ENCODE data around the gene SMOC1.

GRCh38 chr14:69941768-69942742, 62.8 kb downstream of the SMOC1 start:
- TF ChIP-seq CTCF (IDR thresholded peaks at IDR 0.05) (no peak), POLR2AphosphoS5 (IDR thresholded peaks at IDR 0.05) (peak in 1 of 3 donors; percentile 25)

Measured in stomach (tissue), 4 donors.